Right renal cortex interstitium (tissue), 3 donors: ENCODE measurements around the gene GNG7. TPM values are rescaled to one million over a fixed set of nuclear protein-coding genes. Genes with fewer than 3 reads are reported as not detected.
"Not testable (repeated sequence)": the region's sequence is repeated elsewhere in the genome, so short reads cannot be mapped to it uniquely, and the experiment has no call there.

ENCODE experiments used
- DNase-seq, 3 donors: peaks; one replicate each; pipeline ENCODE4 v3.0.0-alpha.2; 2013; ENCODE audit warnings: low read depth in 3 of 3, low spot score in 2 of 3
- polyA plus RNA-seq, 3 donors: library from polyadenylated mRNA; unstranded; fragments of 120-200 nt; gene quantifications; one replicate each; pipeline ENCODE4 v1.2.1, GENCODE V29; 2013; ENCODE audit not compliant: insufficient read length in 3 of 3

The GNG7 gene
- polyA plus RNA-seq, 3 donors, result 4.9 to 5.2 (median 5.0) TPM

GRCh38 chr19:2527171-2527570, 175.3 kb downstream of the GNG7 start:
- no peak for DNase-seq

- DNase-seq, result no peak
These were observed 177.4 kb downstream of the GNG7 start for GRCh38 chr19:2524840-2525723.

GRCh38 chr19:2524361-2524839, 178.1 kb downstream of the GNG7 start:
- no peak for DNase-seq

- no peak for DNase-seq
These were observed 178.7 kb downstream of the GNG7 start for GRCh38 chr19:2523630-2524311.

GRCh38 chr19:2519482-2519881, 183.0 kb downstream of the GNG7 start:
- DNase-seq, result no peak

GRCh38 chr19:2518856-2519255, 183.6 kb downstream of the GNG7 start:
- DNase-seq, result not testable (repeated sequence)

GRCh38 chr19:2517881-2518601, 184.5 kb downstream of the GNG7 start:
- no peak for DNase-seq

GRCh38 chr19:2516727-2517126, 185.8 kb downstream of the GNG7 start:
- no peak for DNase-seq

GRCh38 chr19:2514981-2515518, 187.4 kb downstream of the GNG7 start:
- no peak for DNase-seq

- DNase-seq, result no peak
These were observed 189.7 kb downstream of the GNG7 start for GRCh38 chr19:2512523-2513431.

- DNase-seq, result no peak
These were observed 190.5 kb downstream of the GNG7 start for GRCh38 chr19:2511991-2512390.

GRCh38 chr19:2511570-2511969, 190.9 kb downstream of the GNG7 start:
- no peak for DNase-seq

- DNase-seq, result no peak
These were observed 193.4 kb downstream of the GNG7 start for GRCh38 chr19:2509096-2509495.

- DNase-seq, result no peak
These were observed 195.4 kb downstream of the GNG7 start for GRCh38 chr19:2507109-2507508.

- DNase-seq, result not testable (repeated sequence)
These were observed 195.8 kb downstream of the GNG7 start for GRCh38 chr19:2506656-2507055.

GRCh38 chr19:2503521-2504109, 198.9 kb downstream of the GNG7 start:
- DNase-seq, result no peak

- DNase-seq, result no peak
These were observed 201.6 kb downstream of the GNG7 start for GRCh38 chr19:2500841-2501261.

GRCh38 chr19:2500156-2500555, 202.3 kb downstream of the GNG7 start:
- DNase-seq, result no peak

GRCh38 chr19:2497186-2497585, 205.3 kb downstream of the GNG7 start:
- DNase-seq, result no peak
